Activated T-cell treated with anti-CD3 and anti-CD28 coated beads for 24 hours (primary cell): Measurements from ENCODE around the gene RAPGEF4.
"Not testable (repeated sequence)": the region's sequence is repeated elsewhere in the genome, so short reads cannot be mapped to it uniquely, and the experiment has no call there.

Source experiments
- DNase-seq: peaks from one replicate; pipeline ENCODE4 v3.0.0-alpha.2; 2020; ENCODE audit warnings: low read depth

The RAPGEF4 gene

DNA sequence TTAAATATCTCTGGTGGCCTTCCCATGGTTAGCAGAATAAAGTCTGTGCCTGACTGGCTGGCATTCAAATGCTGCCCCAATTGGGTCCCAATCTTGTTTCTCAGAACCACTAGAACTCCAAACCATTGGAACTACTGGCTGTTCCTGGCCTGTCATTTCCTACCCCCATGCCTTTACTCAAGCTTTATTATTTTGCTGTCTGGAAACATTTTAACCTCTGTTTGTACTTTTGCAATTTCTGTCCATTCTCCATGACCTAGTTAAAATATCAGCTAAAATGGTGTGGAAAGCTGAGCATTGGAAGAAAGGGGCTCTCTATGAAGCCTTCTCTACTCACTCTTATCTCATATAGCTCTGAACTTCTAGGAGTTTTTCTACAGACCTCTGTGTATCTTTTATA lies 38.7 kb downstream of the RAPGEF4 start:
- no peak for DNase-seq

DNA sequence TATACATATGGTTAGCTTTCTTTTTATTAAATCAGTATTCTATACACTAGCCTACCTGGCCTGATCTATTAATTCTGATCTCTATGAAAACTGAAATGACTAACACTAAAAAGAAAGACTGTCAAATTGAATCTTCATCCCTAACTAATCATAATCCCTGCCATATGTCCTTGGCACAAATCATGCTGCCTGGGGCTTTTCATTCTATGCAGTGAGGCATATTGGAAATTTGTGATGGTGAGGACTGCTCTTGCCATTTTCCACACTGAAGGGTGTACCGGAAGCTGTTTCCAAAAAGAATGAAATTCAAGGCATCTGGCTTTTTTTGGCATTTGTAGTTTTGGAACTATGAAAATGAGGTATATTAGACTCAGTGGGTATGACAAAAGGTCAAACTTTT lies 39.7 kb downstream of the RAPGEF4 start:
- no peak for DNase-seq

DNA sequence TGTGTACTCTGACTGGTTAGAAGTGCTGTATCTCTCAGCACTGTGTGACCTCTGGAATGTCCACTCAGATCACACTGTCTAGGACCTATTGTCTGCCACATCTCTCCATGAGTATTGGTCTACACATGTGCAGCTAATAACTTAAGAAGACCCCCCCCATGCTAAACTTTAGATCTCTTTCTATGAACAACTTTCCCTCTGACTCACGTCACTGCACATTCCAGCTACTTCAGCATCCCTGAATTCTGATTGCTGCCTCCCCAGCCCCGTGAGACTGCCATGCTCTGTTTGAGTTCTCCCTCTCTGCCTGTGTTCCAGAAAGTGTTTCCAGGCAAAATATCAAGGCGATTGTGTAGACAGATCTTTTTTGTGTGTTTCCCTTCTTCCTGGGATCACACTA lies 41.8 kb downstream of the RAPGEF4 start:
- no peak for DNase-seq

DNA sequence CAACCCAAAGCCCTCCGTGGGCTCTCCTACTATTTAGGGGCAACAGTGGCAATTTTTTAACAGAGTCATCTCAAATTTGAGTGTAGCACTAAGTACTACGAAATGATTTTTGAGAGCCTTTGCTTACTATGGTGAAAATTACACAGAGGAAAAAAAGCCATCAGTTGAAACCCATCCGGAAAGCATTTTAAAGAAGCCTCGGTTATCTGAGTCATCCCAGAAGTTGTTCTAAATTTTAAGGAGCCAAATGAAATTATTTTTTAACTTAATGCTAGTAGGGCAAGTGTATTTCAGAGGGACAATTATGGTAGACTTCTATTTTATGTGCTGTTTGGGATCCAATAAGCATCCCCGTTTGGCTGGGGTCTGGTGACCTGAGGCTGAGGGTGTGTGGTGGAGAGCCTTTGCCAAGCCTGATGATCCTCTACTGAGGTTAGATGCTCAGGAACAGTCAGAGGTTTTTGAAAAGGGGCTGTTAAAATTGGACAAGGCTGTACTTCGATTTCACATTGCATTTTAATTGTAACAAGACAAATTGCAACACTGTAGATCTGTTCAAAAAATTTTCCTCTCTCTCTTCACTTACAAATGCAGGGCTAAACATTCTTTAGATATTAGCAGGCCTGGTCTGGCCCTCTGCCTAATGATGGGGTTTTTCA lies 47.0 kb downstream of the RAPGEF4 start:
- no peak for DNase-seq

DNA sequence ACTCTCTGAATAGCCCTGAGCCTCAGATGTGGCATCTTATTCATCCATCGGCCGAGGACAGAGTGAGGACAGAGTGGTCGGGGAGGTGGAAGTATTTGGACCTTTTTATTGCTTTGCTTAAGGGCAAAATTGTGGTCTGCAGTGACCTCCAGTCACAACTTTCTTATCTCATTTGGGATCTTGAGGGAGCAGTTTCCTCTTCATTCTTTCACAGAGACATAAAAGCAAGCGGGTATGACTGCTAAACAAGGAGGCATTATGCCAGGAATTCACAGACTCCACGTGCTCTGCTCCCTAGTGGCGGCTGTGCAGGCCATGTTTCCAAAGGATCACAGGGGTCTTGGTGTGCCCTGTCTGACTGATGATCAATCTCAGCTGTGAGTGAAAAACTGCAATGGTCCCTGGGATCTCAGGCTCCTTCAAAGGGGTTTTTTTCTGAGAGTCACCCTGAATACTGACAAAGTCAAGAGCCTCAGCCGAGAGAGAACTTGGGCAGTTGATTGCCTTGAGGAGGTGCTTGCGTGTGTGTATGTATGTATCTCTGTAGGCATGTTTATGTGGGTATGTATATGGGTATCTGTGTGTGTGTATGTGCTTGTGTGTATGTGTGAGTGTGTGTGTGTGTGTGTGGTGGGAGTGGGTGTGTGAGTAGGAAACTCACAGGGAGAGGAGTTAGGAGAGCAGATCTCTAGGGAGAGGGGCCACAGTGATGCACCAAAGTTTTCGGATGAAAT lies 47.7 kb downstream of the RAPGEF4 start:
- DNase-seq = no peak

DNA sequence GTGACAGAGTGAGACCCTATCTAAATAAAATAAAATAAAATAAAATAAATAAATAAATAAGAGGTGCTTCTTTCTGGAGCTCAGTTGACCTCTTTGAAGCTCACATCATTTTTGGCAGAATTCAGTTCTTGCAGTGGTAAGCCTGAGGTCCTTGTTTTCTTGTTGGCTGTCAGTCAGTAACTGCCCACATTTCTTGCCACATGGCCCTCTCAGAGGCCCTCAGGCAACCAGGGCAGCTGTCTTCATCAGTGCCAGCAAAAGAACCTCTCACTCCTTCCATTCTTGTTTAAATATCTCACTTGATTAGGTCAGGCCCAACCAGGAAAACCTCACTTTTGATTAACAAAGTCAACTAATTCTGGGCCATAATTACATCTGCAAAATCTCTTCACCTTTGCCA lies 53.2 kb downstream of the RAPGEF4 start:
- DNase-seq = no peak

DNA sequence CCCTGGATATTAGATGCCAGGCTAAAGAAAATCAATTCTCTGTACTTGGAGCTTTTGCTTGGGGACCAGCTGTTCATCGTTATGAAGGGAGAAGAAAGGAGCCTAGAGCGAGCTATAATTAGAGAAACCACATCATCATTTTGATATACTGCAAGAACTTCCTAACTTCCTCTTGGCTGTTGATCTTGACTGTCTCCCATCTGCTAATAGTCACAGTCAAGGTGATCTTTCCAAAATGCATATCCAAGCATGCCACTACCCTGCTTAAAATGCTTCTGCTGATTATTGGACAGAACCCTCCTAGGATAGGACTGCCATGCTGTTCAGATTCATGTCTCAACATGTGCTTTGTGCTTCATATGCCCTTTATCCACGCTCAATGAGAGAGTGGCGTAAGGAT lies 54.8 kb downstream of the RAPGEF4 start:
- no peak for DNase-seq

DNA sequence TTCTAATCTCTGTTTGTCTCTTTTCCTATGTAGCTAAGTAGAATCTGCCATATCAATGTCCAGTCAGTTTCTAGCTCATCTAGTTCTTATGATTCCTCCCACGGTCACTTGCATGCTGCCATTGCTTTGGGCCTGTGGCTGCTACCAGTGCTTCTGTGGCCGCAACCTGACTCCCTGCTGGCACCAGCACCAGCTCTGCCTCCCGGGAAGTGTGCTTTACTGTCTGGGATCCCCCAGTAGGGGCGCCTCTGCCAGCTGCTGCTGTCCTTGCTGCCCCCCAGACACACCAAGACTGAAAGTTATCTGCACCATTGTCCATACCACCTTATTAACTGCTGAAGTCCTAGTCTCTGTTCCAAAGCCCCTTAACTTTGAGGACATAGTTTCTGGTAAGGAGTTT lies 56.3 kb downstream of the RAPGEF4 start:
- no peak for DNase-seq

DNA sequence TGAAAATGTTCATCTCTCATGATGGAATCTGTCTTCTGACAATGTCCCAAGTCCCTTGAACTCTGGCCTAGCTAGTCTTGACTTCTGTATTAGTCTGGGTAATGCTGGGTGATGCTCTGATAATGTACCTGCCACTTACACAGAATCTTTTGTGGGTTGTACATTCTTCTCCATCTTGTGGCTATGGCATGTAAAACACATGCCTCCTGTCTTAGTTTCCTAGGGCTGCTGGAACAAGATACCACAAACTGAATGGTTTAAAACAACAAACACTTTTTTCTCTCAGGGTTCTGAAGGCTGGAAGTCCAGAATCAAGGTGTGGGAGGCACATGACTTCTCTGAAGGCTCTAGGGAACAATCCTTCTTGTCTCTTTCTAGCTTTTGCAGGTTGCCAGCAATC lies 57.1 kb downstream of the RAPGEF4 start:
- DNase-seq = no peak

DNA sequence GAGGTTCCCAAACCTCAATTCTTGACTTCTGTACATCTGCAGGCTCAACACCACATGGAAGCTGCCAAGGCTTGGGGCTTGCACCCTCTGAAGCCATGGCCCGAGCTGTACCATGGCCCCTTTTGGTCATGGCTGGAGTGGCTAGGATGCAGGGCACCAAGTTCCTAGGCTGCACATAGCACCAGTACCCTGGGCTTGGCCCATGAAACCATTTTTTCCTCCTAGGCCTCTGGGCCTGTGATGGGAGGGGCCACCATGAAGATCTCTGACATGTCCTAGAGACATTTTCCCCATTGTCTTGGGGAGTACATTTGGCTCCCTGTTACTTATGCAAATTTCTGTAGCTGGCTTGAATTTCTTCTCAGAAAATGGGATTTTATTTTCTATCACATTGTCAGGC lies 67.7 kb downstream of the RAPGEF4 start:
- not testable (repeated sequence) for DNase-seq

DNA sequence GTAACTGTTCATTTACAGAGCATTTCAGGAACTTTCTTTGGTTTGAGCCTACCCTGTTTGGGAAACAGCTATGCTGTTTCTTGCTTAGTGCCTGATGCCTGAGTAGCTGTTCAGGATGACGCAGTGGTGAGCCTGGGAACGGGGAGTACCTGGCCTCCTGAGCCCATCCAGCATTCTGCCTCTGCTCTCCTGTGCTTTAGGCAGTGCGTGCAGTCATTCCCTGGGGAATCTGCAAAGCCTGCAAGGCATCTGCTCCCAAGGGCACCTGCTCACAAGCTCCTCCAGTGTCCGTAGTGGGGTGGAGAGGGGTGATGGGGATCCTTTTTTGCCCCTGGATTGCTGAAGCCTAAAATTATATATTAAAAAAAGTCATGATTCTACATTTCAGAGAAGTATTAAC lies 68.8 kb downstream of the RAPGEF4 start:
- no peak for DNase-seq

DNA sequence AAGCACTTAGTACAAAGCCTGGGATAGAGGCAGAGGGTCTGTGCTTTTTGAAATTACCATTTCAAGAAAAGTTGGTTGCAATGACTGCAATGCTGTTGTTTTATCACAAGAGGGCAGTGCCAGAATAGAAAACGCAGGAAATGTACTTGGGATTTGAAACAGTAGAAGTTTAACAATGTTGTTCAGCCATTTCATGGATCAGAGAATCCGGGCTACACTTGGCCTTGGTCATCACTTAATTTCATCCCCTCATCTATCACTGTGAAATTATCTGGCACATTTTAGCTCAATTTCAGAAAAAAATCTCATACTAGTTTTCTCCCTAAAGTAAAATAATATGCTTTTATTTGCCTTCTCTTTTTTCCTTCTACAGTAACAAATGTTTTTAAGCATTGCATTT lies 70.8 kb downstream of the RAPGEF4 start:
- DNase-seq = no peak

DNA sequence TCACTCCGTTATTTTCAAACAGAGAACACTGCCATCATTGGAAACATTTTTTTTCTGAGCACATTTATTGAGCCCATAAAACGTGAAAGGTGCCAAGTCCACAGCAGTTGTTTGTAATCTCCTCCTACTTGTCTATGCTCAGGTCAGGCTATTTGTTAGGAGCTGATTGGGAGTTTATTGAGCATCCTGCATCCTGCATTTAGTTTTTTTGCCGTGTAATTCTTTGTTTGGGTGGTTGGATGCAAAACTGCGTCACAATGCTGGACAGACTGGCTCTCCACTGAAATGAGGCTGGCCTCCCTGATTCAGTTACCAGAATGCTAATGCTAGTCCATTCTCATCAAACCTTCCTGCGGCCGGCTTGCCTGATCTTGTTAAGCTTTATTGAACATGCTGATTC lies 71.4 kb downstream of the RAPGEF4 start:
- no peak for DNase-seq

DNA sequence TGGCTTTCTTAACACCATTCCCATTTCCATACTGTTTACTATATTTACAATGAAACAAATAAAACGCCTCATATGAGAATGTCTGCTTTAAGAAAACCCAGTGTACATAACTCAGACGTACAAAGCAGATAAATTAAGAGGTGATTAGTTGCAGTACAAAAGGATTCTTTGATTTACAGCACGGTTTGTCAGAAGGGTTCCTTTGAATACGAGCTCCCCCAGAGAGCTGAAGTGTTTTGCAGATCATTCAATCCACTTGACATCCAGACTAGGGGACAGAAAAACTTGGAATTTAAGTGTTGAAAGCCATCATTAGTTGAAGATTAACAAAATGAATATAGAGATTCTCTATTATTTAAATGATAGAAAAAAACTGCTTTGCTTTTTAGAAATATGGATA lies 72.5 kb downstream of the RAPGEF4 start:
- DNase-seq = no peak

DNA sequence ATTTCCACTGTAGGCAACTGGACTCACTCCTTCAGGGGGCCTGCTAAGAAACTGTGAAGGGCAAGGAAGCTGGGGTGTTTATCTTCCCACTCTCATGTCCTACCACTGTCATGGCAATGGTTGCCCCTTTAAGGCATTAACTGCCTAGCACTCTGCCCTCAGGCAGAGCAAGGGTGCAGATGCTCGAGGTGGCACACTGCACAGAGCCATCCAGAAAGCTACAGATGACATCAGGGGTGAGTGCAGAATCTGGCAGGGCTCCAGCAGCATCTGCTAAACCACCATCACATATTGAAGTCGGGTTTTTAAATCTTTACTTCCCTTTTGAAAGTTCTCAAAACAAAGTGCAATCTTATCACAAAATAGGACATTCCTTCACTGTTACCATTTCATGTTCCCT lies 75.4 kb downstream of the RAPGEF4 start:
- no peak for DNase-seq

DNA sequence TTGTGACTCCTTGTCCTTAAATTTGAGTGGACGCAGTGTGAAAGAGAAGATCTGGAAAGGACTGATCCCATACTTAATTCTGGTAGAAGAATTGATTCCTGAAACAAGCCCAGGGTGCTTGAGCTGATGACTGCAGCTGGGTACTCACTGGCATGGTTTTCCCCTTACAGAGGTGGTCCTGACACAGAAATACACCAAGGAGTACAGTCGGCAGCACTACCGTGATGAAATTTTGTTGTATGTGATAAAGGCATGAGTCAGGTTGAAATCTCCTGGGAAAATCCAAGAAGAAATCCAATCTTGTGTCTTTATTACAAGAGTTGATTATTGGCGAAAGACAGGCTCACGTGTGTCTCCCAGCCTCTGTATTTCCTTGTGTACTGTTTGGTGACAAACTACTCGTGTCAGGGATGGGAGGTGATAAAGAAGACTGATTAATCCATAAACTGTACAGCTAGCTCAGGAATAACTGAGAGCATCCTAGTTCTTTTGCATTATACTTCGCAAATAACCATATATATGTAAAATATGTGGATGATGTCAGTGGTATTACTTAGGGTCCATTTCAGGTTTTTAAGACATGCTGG lies 76.6 kb downstream of the RAPGEF4 start:
- no peak for DNase-seq

DNA sequence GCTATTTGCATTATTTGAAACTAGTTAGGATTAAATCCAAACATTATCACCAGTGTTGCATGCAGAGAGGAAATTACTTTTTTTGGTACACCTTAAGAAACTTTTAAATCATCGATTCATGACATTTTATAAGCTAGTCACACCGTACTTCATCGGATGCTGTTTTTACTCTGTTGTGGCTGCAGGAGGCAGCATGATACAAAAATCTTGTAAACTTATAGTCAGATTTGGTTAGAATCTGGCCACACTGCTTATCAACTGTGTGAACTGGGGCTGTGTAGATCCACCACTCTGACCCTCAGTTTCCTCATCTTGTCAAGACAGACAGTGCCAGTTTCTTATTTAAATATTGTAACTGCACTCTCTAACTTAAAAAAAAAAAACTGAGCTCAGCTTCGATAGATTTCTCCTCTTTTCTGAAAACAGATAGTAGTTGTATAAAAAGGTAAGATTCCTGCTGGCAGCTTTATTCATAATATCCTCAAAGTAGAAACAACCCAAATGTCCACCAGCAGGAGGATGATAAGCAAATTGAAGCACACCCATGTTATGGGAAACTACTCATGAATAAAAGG lies 77.8 kb downstream of the RAPGEF4 start:
- no peak for DNase-seq

DNA sequence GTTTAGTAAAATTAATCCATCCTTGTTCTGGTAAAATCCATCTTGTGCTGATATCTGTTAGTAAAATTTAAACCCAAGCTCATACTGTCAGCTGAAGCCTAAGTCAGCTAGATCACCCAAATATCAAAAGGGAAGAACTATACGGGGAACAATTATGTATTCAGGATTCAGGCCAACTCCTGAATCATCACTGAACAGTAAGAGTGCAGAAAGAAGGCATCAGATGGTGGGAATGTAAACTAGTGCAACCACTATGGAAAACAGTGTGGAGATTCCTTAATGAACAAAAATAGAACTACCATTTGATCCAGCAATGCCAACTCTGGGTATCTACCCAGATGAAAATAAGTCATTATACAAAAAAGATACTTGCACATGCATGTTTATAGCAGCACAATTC lies 81.8 kb downstream of the RAPGEF4 start:
- DNase-seq = no peak

DNA sequence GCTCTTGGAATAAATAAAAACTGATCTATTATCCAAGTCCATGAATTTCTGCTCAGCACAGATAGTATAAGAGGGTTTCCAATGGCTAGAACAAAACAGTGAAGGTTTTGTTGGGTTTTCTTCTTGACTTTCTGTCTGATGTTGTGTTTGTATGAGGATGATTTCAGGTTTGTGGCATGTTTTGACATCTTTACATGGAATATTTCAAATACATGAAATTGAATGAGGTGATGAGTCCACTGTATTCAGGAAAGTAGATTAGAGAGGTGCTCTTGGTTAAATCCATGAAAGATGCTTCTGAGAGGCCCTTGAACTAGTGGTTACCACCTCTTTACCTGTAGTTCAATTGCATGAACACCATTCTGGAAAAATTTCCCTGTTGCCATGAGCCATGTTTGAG lies 84.3 kb downstream of the RAPGEF4 start:
- DNase-seq = no peak

DNA sequence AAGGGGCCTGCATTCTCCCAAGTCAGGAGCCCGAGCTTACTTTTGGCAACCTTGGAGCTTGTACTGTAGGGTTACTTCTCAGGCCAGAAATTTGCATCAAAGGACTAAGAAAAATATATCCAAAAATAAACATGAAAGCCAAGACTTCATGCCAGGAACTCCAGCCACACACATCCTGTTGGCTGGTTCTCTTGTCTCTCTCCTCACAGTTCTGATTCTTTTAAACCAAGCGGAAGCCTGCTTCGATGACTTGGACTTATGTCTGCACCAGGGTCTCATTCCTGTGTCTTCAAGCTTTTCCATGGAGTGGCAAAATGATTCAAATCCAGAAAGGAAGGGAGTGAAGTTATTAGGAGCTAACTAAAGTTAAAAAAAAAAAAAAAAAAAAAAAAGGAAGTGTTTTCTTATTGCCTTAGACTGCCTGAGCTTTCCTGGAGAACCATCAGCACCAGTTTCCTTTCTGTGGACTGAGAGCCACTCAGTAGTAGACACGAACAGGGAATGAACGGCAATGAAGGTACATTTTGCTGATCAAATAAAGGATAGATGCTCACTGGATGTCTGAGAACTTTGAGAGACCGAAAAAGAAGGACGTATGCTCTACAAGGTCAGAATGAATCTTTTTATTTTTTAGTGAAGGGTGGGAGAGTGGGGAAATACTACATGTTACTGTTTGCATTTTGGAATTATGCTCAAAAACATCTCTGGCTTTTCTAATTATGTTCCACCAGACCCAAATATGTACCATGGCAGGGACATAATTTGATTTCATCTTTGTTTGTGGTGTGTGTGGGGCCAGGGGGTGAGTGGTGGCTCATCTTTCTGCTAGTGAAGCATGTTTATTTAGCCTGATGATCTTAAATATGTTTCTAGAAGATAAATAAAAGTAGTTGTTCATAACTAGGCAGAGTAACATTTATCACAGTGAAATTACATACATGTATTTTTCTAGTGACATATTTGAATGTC lies 86.0 kb downstream of the RAPGEF4 start:
- DNase-seq = no peak

DNA sequence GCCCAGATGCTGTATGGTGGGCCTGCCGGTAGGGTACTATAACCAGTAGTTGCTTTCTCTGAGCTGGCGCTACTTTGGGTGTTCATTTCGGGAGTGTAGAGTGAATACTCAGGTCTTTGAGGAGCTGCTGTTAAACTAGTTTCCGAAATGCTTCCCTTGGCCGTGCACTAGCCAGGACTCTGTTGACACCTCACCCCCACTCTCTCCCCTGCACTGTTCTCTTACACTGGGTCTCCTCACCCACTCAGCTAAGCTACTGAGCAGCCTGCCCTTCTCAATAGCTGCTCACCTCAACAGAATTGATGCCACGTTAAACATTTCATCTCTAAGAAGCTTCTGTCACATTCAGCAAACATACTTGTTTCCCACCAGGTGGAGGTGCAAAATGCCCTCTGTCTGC lies 86.9 kb downstream of the RAPGEF4 start:
- DNase-seq = no peak

DNA sequence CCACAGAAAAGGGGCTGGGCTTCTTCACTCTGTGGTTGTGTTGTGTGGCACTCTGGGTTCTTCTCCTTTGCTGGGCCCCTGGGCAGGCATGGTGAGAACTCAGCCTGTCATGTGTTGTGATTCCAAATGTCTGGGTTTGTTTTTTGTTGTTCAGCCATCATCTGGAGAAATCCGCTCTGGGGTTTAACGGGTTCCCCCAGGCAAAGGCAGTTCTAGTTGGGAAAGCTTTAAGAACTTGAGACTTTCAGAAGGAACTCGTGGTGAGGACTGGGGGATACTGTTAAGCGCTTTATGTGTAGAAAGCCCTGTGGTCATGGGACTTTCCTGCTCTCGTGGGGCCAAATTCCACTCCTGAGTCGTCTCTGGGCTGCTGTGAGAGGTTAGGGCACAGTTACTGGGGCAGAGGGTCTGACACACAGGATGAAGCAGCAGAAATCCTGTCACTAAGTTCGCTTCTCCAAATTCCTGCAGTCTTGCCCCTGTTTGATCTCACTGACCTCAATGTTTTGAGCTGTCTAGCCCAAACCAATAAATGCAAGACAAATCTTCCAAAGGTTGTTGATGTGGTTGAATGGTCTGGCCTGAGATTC lies 87.7 kb downstream of the RAPGEF4 start:
- DNase-seq = no peak
